Measurements from ENCODE around the gene PIGH. TPM values are rescaled to one million over a fixed set of nuclear protein-coding genes. Genes with fewer than 3 reads are reported as not detected.
"Not testable (repeated sequence)": the region's sequence is repeated elsewhere in the genome, so short reads cannot be mapped to it uniquely, and the experiment has no call there.

PIGH gene, protein sequence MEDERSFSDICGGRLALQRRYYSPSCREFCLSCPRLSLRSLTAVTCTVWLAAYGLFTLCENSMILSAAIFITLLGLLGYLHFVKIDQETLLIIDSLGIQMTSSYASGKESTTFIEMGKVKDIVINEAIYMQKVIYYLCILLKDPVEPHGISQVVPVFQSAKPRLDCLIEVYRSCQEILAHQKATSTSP
- total RNA-seq: 12.0 TPM
- long read RNA-seq, transcript PIGH-201 (4 exons, 1,420 nt): major isoform, 21 of 27 reads
- long read RNA-seq, partial matches to known transcripts: 0 of 27 reads
- long read RNA-seq, other reads (novel, unspliced or antisense): 4 of 27 reads

DNA sequence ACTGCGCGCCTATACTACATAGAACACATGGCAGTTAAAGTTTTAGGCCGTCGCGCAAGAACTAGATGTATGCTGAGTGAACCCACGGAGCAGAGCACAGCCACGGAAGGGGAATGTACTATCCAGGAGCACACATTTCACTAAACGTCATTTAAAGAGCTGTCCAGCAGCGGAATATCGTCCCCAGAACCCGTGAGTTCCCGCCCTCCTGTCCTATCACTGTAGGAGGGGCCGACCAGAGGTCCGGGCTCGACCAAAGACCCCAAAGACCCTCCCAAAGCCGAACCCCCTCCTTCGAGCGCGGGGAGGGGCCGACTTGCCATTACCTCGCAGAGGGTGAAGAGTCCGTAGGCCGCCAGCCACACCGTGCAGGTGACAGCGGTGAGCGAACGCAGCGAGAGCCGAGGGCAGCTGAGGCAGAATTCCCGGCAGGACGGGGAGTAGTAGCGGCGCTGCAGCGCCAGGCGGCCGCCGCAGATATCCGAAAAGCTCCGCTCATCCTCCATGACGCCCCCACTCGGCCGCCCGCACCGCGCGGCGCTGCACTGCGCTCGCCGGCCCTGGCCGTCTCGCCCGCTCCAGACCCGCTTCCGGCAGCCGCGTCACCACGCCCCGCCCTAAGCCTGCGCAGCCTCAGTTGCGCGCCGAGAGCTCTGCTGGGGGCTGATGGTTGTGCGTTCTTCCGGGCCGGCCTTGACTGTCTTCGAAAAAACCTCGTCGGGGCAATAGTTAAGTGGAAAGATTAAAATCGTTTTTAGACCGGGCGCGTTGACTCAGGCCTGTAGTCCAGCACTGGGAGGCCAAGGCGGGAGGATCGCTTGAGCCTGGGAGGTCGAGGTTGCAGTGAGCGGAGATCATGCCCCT is at the start of gene PIGH:
PIGH (minus strand) TSS at position 571 of the 864 bp plus-strand sequence; CDS start at position 506, 65 bp downstream.
- intact Hi-C loops (cut with DNase I): no loop called here
- DNase-seq (peak; percentile 95), ATAC-seq (ENCODE audit: poor library complexity) (peak; percentile 99)

DNA sequence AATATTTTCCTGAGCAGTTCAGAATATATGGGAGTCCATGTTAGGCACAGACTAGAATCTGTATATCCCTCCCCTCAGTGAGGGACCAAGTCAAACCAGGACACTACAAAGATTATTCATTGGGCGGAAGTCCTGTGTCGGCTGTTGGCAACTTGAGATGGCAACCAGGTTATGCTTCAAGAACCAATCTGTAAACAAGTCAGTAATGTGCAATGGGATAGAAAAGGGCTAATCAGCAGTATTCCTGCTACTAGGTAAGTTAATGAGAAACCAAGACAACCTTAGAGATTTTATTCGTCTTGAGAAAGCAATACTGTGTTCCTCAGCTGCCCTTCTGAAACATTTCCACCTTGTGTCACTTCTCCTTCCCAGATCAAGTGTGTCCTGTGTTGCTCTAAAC is 46.1 kb upstream of the PIGH start:
- ATAC-seq (ENCODE audit: poor library complexity): no peak
- intact Hi-C loops (cut with DNase I): no loop called here

DNA sequence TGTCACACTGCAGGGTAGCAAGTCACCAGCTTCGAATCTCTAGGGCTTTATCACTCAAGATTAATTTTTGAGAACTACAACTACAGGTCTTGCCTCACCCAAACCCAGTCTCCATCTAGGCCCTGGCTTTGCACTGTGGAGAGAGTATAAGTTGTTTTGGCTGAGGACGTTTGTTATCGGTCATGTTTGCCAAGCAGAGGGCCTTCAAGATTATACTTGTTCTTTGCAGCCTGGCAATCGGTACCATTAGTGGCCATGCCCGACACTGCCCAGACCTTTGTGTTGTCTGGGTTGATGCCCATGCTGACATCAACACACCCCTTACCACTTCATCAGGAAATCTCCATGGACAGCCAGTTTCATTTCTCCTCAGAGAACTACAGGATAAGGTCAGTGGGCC is 45.3 kb upstream of the PIGH start:
- DNase-seq (no peak), ATAC-seq (ENCODE audit: poor library complexity) (peak; percentile 83)
- intact Hi-C loops (cut with DNase I): no loop called here

More for the DNA sequence above, 46.1 kb upstream of the PIGH start:
- no peak for DNase-seq

DNA sequence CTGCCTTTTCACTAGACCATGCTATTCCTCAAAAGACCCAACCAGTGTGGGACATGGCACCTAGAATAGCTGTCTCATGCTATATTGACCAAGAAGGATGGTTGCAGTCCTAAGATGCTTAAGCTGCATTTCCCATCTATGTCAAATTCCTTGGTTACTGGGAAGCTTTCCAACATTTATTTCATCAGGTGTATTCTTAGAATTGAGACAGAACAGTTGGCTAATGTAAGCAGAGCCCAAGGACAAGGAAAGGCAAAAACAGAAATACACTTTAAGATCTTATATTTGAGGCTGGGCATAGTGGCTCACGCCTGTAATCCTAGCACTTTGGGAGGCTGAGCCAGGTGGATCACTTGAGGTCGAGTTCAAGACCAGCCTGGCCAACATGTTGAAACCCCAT is 44.4 kb upstream of the PIGH start:
- no peak for DNase-seq
- ATAC-seq (ENCODE audit: poor library complexity): peak; percentile 58
- intact Hi-C loops (cut with DNase I): no loop called here

DNA sequence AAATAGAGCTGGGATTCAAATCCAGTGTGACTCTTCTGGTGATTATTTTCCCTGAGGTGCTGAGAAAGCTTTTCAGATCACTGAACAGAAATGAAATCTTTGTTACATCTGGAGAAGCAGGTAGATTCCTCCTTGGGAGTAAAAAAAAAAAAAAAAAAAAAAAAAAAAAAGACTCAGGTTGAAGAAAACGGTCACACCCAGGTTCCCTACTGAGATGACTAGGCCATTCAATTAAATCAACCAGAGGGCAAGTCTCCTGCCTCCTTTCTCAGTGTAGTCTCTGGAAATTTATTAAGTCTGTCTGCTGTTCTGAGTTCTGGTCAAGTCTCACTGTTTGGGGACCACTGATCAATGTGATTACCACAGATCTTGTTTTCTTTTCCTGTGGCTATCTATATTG is 43.6 kb upstream of the PIGH start:
- ATAC-seq (ENCODE audit: poor library complexity) (no peak), DNase-seq (no peak)
- intact Hi-C loops (cut with DNase I): no loop called here

DNA sequence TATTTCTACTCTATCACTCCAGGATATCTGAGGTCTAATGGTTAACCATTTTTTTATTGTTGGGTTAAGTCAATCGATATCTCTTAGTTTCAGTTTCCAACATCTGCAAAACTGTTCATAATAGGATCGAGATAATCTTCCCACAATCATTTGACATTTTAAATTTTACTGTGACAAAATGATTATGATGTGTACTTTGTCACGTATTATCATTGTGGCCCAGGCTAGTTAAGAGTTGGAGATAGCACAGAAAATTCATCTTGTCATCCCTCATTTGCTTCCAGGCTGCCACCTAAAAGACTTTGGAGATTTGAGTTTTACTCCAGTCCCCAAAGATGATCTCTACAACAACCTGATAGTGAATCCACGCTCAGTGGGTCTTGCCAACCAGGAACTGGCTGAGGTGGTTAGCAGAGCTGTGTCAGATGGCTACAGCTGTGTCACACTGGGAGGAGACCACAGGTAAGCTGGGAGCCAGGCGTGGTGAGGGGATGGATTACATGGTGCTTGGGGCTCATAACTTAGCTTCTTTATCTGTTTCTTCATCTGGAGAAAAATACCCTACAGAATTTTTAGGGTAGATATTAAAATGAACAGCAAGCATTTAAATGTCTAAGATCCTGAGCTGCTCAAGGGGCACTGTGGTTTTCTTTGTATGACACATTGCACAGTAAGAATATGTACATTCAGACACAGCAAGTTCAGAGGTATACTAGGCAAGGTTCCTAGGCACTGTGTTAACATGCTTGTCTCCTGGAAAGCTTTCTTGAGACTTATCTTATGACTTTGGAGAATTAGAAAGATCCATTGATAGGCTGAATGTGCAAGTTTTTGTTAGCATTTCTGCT is 42.1 kb upstream of the PIGH start:
- intact Hi-C loops (cut with DNase I): no loop called here
- no peak for DNase-seq
- ATAC-seq (ENCODE audit: poor library complexity): no peak

DNA sequence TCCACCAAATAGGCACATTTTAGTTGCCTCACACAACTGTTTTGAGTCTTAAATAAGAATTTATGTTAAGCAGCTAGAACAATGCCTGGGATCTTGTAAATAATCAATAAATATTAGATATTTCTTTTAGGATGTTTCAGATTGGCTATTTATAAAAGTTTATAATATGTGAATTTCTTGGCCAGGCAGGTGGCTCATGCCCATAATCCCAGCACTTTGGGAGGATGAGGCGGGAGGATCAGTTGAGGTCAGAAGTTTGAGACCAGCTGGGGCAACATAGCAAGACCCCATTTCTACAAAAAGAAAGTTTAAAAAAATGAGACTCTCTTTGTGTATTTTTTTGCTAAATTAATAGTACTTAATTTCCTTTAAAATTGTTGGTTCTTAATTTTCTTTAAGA is 41.4 kb upstream of the PIGH start:
- intact Hi-C loops (cut with DNase I): no loop called here
- ATAC-seq (ENCODE audit: poor library complexity) (no peak), DNase-seq (no peak)

DNA sequence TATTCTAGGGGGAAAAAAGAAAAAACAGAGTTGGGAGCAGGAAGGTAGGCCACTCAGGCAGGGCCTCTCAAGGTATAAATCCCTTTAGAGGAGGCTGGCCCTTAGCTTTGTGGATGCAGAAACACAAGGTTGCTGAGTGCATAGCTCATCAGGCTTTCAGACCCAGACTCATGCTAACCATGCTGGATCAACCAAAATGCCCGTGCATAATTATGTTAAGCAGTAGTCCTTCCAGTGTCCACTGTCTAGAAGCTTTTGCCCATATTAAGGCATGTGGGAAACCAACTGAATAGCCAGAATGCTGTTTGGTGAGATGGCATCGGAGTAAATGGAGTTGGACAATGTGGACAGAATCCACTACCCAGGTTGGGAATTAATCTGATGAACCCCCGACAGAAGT is 38.6 kb upstream of the PIGH start:
- no peak for ATAC-seq (ENCODE audit: poor library complexity)
- intact Hi-C loops (cut with DNase I): no loop called here

DNA sequence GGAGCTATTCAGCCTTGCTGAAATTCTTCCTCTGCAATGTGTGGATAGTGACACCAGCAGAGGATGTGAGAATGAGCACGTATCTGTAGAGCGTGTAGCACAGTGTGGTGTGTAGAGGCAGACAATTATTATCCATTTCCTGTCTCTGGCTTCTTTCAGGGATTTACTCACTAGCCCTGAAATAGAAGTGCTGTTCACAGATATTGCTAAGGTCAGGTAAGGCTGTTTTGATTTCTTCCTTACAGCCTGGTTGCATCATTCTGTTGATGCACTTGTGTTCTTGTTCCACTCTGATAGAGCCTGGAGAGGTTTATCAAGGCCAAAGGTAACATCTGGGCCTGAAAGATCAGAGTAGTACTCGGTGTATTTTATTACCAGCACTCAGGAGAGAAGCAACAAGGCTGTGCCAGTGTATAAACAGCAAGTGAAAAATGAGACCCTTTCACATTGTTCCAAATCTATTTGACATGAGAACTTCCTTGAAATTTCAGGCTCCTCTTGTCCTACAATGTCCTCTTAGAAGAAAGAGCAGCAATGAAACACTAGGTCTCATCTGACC is 36.4 kb upstream of the PIGH start:
- DNase-seq: no peak
- ATAC-seq (ENCODE audit: poor library complexity): peak; percentile 92

More for the DNA sequence above, 38.6 kb upstream of the PIGH start:
- no peak for DNase-seq

DNA sequence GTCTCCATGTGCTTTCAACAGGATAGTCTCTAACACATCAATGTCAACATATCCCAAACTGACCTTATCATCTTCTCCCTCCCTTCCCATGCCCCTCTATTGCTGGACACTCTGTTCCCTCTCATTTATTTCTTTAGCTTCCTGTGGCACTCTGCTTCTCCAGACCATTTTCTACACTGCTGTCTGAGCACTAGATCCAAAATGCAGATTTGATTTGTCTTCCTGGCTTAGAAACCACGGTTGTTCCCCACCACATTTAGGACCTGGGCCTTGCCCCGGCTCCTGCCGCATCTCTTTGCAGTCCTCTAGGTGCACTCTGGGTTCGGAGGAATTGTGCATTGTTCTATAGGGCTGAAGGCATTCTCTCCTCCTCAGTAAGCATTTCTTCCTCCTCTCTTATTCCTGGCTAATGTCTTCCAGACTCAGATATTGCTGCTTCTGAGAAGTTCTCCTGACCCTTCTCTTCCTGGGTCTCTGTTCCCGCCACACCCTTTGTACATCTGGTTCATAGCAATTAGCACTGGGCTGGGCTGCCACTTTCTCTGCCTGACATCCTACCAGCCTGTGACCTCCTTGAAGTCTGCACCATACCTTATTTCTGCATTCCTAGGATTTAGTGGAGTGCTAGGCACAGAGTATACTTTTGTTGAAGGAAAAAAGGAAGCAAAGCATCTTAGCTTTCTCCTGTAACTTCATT is 33.5 kb upstream of the PIGH start:
- ATAC-seq (ENCODE audit: poor library complexity): no peak
- intact Hi-C loops (cut with DNase I): no loop called here

More for the DNA sequence above, 36.4 kb upstream of the PIGH start:
- intact Hi-C loops (cut with DNase I): no loop called here

DNA sequence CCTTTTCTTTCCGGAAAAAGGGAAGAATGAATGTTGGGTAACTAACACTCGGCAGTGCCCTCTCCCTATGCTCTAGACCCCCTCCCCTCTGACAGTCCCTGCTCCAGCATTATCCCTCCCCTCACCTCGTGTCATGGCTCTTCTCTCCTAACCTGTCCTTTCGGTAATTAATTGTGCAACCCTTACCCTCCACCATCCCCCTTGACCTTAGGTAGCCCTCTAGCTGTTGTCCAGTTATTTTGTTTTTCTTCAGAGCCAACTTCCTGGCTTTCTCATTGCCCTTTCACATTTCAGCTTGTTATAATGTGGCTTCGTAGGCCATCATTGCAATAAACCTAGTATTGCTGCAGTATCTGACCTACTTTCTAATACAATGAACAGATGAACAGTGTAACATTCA is 30.9 kb upstream of the PIGH start:
- ATAC-seq (ENCODE audit: poor library complexity): no peak
- no peak for DNase-seq
- intact Hi-C loops (cut with DNase I): no loop called here

More for the DNA sequence above, 33.5 kb upstream of the PIGH start:
- DNase-seq: no peak

DNA sequence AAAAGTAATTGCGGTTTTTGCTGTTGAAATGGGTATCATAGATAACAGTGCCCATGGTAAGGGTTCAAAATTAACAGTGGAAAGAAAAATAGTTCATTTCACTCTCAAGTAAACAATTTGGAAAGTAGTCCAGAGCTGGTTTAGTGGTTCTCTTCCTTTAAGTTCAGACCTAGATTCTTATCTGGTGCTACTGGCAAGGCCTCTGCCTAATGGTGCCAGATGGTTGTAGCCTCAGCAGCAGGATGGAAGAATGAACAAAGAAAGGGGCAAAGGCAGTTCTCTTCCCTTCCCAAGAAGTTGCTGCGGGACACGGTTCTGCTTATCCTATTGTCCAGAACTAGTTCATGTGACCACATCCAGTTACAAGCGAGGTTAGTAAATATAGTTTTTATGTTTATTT is 30.1 kb upstream of the PIGH start:
- no peak for ATAC-seq (ENCODE audit: poor library complexity)
- DNase-seq: no peak
- intact Hi-C loops (cut with DNase I): no loop called here

DNA sequence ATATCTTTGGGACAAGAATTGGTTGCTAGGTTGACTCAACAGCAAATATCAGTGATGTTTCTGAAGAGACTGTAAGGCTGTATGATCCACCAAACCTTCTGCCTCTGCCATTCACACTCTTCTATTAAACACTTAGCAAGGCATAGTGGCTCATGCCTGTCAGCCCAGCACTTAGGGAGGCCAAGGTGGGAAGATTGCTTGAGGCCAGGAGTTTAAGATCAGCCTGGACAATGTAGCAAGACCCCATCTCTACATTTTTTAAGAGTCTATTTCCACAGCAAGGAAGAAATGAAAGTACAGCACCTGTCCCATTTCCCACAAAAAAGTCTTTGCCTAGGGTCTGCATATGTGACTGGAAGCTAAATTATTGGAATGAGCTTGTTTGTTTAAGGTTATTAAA is 27.5 kb upstream of the PIGH start:
- no peak for DNase-seq
- no peak for ATAC-seq (ENCODE audit: poor library complexity)
- intact Hi-C loops (cut with DNase I): no loop called here

DNA sequence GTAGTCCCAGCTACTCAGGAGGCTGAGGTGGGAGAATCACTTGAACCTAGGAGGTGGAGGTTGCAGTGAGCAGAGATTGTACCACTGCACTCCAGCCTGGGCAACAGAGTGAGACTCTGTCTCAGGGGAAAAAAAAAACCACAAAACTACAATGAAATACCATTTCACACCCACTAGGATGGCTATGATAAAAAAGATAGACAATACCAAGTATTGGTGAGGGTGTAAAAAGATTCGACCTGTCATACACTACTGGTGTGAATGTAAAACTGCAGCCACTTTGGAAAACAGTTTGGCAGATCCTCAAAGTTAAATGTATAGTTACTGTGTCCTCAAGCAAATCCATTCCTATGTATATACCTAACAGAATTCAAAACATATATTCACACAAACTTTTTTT is 26.1 kb upstream of the PIGH start:
- DNase-seq; intact Hi-C loops (cut with DNase I); ATAC-seq (ENCODE audit: poor library complexity): not testable (repeated sequence)

DNA sequence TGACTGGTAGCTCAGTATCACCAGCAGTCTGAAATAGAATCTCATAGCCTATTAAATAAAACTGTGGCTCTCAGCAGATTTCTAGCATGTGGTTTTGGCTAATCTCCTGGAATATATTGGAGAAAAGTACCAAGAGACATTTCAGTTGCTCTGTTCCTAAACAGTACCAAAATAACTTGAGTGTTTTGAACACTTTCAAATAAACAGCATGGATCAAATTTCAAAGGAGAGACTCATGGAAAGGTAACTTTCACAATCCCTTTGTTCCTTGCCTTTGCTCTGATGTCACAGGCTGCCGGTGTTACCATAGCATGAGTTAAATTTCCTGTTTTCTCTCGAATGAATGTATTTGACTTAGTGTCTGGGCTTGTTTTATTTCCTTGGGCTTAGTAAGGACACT is 23.0 kb upstream of the PIGH start:
- ATAC-seq (ENCODE audit: poor library complexity) (no peak), DNase-seq (no peak)
- intact Hi-C loops (cut with DNase I): no loop called here

DNA sequence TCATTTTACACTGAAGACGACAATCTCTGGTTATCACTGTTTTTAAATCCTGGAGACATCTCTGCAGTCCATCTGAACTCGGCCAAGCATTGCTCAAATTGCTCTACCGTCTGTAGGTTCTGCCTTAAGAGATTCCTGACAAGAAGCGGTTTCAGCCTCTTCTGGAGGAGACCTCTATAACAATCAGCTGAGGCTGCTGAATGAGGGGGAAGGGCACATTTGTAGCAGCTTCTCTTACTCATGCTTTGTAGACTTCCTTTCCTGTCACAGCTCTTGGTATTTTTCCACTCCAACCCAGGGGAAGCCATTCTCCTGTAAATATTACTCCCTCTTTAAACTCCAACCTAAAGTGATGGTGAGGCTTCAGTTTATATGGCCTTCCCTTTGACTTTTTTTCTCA is 22.6 kb upstream of the PIGH start:
- ATAC-seq (ENCODE audit: poor library complexity) (no peak), DNase-seq (no peak)
- intact Hi-C loops (cut with DNase I): no loop called here

DNA sequence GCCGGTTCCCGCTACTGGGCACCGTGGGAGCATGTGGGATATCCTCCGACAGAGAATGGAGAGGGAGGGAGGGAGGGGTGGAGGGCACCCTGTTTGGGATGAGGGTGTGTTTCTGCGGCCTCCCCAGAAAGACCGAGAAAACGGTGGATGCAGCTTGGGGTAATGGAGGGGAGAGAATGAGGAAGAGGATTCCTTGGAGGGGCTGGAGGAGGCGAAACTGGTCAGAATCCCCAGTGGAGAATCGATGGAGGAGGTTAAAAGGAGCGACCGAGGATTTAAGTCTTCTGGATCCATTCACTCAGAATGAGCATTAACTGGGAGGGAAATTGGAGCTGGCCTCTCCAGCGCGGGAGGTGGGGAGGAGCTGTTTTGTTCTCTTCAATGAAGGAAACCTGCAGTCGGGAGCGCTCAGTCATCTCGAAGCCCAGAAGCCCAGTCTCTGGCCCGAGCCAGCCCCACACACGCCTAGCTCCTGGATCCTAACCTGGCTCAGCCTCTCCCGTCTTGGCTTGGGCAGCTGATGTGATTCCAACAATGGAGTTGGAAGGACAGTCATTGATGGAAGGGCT is 20.2 kb upstream of the PIGH start:
- intact Hi-C loops (cut with DNase I): no loop called here
- DNase-seq (no peak), ATAC-seq (ENCODE audit: poor library complexity) (peak; percentile 12)

Measured in Right ventricle myocardium superior (tissue), 1 donor.